OCI-LY3 (cell line): Measurements from ENCODE around the gene EPHA5.

Experiments used
- EZH2phosphoT487 ChIP-seq: fragments of 200-600 bp; shearing (Covaris generic); IDR thresholded peaks from 2 replicates; pipeline ENCODE4 v1.6.1; 2018; ENCODE audit warnings: antibody characterized with exemption, mixed run types, low read depth
- TF ChIP-seq, protein P1 (sequence below): fragments of 200-600, 300-600 bp; sonication (generic); IDR thresholded peaks from 2 replicates; pipeline ENCODE4 v1.5.1; 2014; ENCODE audit warnings: antibody characterized with exemption, low read length, low read depth

DNA sequence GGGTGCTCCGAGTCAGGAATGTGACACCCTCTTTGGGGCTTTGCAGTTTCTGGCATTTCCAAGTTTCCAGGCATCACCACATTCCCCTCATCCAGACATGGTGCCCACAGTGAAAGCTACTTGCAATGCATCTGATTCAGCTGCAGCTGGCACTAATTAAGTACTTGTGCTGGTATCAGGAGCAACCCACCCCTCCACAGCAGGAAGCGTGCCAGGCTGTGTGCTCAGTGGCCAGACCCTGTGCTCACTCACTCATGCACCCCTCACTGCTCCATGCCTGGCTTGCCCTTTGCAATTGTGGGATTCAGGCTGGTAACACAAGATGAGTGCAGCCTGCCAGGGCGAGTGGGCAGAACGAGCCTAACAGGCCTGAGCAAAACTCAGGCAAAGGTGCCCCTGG lies 271.2 kb downstream of the EPHA5 start:
- TF ChIP-seq, protein P1, sequence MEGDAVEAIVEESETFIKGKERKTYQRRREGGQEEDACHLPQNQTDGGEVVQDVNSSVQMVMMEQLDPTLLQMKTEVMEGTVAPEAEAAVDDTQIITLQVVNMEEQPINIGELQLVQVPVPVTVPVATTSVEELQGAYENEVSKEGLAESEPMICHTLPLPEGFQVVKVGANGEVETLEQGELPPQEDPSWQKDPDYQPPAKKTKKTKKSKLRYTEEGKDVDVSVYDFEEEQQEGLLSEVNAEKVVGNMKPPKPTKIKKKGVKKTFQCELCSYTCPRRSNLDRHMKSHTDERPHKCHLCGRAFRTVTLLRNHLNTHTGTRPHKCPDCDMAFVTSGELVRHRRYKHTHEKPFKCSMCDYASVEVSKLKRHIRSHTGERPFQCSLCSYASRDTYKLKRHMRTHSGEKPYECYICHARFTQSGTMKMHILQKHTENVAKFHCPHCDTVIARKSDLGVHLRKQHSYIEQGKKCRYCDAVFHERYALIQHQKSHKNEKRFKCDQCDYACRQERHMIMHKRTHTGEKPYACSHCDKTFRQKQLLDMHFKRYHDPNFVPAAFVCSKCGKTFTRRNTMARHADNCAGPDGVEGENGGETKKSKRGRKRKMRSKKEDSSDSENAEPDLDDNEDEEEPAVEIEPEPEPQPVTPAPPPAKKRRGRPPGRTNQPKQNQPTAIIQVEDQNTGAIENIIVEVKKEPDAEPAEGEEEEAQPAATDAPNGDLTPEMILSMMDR: no peak
- TF ChIP-seq EZH2phosphoT487: no peak
